Stimulated activated CD4-positive, alpha-beta T cell treated with anti-CD3 and anti-CD28 coated beads, TNF-alpha, amount 100 ng/mL, for 48 hours (primary cell): ENCODE measurements around the gene ZNF362.
A peak's percentile ranks its signal among the peaks of the same experiment; 100 is the strongest.
"Not testable (repeated sequence)": the region's sequence is repeated elsewhere in the genome, so short reads cannot be mapped to it uniquely, and the experiment has no call there.

ENCODE experiments used
- DNase-seq, 3 donors: peaks; one replicate each; pipeline ENCODE4 v3.0.0-alpha.2; 2020; ENCODE audit warnings: low read depth in 3 of 3

The ZNF362 gene

DNA sequence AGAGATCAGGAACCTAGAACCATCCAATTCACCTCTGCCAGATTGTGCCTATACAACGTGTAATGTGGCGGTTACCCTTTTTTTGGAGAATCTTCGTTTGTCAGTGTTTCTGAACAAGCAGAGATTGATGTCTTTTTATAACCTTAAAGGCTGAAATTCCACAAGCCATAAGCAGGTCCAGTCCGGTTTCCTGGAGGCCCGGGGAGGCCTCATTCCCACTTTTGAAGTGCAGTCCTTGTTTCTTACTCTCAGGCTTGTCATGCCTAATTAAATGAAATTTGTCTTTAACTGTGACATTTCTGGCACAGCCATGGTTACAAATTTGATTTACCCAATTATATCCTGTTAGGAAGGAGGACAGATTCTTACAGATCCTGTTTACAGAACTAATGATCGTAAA is 27.8 kb downstream of the ZNF362 start:
- DNase-seq = no peak

DNA sequence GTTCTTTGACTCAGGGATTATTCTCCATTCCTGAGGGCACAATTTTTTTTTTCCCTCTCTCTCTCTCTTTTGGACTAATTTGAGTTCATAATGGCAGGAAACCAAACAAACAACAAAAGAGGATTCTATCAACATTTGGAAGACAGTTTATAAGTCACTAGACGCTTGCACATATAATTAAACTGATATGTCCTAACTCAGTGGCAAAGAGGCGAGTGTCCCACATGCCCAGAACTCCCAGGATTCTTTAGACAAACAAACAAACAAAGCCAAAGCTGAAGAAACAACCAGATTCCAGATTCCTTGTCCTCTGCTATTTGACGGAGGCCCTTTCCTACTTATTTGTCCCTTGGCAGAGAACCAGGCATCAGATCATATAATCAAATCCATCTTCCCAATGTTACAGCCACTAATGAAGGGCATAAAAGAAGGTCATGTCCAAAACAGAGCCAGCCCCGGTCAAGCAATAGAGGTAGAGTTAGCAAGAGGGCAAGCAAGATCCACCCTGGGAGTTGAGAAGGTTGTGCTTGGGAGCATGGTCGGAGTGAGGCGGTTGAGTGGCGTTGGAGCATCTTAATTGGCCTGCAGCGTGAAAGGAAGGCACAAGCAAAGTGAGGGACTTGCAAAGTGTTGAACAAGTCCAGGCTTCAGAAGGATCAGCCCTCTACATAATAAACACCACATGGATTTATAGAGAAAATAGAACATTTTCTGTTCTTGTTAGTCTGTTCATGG is 30.3 kb downstream of the ZNF362 start:
- DNase-seq = no peak

DNA sequence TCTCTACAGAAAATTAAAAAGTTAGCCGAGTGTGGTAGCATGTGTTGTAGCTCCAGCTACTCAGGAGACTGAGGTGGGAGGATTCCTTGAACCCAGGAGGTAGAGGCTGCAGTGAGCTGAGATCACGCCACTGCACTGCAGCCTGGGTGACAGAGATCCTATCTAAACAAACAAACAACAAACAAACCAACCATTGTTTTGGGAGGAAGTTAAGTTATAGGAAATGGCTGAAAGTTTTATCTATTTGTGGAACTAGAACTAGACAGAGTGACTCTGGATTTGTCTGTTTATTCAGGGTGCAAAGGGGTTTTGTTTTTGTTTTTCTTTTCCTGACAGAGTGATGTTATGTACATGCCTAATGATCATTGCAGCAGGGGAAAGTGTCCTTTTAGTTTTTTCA is 31.0 kb downstream of the ZNF362 start:
- DNase-seq = no peak

DNA sequence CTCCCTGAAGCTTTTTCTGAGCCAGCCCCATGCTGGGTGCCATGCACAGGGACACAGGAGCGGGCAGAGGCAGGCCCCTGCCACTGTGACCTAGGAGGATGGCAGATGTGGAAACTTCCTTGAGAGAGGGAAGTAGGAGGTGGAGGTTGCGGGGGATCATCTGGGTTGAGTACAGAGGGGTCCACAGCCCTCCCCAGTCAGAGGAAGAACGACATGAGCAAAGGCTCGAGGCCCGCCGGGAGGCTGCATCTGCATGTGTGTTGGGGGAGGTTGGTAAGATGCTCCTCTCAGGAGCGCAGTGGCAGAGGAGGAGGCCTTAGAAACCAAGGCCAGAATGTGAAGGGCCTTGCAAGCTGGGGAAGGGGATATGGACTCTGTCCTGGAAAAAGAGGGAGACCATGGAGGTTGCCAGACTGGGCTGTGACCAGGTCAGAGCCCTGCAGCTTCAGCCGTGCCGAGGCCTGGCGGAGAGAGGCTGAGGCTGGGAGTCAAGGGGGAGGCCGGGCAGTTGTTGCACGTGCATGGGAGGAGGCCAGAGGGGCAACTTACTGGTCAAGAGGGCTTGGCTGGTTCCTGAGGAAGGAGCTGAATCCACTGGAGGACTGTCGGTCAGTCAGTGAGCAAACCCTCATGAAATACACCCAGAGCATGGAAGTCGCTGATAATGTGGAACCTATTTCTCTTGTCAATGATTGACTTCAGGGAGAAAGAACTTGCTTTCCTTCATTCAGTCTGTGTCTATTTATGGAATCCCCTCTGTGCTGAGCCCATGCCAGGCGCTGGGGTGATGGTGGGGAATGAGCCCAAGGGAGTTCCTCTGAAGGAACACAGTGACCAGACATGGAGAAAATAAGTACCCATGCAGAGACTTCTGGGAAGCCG is 32.9 kb downstream of the ZNF362 start:
- no peak for DNase-seq

DNA sequence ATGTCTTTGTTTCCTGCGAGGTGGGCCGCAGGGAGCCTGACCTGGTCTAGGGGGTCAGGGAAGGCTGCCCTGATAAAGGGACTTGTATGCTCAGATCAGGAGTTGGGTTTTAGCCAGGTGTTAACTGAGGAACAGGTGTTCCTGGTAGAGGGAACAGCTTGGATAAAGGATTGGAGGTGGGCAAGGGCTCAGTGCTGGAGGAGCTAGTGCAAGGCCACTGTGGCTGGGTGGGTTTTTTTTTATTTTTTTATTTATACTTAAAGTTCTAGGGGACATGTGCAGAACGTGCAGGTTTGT is 33.5 kb downstream of the ZNF362 start:
- DNase-seq = no peak

DNA sequence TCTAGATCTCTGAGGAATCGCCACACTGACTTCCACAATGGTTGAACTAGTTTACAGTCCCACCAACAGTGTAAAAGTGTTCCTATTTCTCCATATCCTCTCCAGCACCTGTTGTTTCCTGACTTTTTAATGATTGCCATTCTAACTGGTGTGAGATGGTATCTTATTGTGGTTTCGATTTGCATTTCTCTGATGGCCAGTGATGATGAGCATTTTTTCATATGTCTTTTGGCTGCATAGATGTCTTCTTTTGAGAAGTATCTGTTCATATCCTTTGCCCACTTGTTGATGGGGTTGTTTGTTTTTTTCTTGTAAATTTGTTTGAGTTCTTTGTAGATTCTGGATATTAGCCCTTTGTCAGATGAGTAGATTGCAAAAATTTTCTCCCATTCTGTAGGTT is 34.3 kb downstream of the ZNF362 start:
- DNase-seq = not testable (repeated sequence)

DNA sequence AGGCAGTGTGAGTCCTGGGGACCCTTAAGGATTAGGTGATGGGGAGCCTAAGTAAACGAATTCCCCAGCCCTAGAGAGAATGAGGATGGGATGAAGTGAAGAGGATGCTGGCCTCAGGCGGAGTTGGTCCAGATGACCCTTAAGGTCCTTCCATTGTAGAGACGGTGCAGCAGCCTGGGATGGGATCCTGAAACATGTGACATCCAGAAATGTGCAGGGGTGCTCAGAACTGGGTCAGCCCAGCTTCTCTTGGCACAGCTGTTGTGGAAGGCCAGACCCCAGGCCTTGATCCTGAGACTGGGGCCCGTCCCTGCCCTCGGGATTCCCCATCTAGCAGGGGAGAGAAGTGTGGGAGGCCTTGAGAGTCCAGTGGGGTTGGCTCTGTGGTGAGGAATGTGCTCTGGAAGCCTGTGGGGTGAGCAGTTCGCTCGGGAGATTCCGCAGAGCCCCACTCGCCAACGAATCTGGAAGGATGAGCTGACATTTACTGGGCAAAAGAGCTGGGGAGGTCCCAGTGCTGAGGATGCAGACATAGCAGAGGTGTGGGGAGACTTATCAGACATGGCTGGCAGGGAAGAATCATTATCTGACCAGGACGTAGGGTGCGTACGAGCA is 36.5 kb downstream of the ZNF362 start:
- no peak for DNase-seq

DNA sequence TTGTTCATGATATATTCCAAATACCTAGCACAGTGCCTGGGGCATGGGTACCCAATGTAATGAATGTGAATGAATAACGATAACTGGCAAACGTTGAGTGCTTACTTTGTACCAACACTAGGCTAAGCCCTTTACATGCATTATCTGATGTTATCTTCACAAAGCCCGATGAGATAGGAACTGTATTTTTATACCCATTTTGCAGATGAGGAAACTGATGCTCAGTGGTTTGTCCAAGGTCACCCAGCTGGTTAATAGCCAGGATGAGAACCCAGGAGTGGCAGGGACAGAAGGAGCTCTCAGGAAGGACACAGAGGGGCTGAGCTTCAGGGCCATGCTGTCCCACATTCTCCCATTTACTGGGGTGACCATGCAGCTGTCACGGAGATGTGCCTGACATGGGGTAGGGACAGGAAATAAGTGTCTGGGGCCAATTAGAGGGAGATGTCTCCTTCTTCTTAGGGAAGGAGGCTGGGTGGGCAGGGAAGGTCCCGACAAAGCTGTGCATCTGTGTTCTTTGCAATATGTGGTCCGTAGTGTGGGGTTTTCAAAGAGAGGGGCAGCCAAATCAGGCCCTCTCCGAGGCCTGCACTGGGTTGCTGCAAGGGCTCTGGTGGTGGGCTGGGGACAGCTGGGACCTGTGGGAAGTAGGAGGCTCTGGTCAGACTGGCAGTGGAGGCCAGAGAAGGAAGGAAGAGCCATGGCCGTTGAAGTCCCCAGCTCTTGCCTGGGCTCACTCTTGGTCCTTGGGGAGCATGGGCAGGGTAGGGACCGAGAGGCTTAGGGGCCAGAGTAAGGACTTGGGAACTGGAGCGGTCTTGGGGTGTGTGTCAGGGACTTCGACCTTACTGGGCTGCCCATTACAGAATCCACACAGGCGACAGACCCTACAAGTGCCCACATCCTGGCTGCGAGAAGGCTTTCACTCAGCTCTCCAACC is 38.0 kb downstream of the ZNF362 start:
- DNase-seq = no peak

DNA sequence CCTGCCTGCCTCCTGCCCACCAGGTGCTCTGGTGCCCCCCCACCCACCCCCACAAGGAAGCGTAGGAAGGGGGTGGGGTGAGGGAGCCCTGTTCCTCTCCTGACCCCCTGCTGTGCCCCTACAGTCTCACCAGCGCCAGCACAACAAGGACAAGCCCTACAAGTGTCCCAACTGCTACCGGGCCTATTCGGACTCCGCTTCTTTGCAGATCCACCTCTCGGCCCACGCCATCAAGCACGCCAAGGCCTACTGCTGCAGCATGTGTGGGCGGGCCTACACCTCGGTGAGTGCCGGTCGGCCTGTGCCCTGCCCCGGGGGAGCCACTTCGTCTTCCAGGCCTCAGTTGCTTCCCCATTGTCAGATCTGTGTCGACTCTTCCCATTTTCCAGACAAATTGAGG is 38.7 kb downstream of the ZNF362 start:
- DNase-seq = no peak

DNA sequence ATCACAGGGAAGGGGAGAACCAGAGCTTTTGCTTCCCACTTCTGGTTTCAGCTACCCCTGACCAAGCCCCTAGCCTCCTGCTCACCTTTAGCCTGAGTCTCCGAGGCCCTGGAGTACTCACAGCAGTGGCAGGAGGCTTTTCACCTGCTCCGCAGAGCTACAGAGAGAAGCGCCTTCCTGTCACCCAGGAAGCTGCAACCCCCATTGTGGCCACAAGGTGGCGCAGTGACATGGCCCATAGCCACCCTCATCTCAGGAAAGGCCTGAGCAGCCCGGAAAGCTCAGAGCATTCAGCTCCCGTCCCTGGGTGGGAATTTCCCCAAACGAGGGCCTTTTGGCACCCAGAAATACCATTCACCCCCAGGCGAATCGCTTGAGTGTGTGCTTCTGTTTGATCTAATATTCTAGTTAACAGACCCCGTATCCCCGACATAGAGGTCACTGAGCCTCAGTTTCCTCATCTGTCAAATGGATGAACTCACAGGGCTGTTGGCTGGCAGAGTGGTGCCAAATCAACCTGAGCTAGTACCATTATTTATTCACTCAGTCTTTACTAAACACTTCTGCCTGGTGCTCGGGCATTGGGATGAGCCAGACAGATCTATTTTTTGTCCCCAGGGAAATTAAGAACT is 39.3 kb downstream of the ZNF362 start:
- peak; percentile 74 to 86 (median 82) for DNase-seq

DNA sequence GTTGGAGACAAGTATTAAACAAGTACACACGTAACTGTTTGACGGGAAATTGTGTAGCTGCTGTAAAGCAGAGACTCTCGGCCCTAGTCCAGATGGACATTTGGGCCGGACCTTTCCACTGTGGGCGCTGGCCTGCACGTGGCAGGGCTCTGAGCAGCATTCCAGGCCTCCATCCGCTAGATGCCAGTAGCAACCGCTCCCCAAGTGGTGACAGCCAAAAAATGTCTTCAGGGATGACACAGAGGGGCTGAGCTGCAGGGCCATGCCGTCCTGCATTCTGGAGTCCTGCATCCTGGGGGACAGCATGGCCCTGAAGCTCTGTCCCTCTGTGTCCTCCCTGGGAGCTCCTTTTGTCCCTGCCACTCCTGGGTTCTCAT is 39.8 kb downstream of the ZNF362 start:
- DNase-seq = no peak

DNA sequence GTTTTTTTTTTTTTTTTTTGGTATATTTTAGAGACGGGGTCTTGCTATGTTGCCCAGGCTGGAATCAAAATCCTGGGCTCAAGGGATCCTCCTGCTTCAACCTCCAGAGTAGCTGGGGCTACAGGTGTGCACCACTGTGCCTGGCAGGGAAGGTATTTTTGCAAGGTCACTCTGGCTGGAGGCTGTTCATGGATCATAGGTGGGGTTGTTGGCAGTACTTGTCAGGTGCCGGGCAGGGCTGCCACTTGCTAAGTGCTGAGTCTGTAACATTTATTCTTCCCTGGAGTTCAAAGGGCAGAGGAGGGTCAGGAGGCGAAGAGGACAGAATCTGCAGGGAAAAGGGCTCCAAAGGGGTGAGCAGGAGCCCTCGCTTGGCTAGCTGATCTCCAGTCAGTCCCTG is 40.5 kb downstream of the ZNF362 start:
- no peak for DNase-seq

DNA sequence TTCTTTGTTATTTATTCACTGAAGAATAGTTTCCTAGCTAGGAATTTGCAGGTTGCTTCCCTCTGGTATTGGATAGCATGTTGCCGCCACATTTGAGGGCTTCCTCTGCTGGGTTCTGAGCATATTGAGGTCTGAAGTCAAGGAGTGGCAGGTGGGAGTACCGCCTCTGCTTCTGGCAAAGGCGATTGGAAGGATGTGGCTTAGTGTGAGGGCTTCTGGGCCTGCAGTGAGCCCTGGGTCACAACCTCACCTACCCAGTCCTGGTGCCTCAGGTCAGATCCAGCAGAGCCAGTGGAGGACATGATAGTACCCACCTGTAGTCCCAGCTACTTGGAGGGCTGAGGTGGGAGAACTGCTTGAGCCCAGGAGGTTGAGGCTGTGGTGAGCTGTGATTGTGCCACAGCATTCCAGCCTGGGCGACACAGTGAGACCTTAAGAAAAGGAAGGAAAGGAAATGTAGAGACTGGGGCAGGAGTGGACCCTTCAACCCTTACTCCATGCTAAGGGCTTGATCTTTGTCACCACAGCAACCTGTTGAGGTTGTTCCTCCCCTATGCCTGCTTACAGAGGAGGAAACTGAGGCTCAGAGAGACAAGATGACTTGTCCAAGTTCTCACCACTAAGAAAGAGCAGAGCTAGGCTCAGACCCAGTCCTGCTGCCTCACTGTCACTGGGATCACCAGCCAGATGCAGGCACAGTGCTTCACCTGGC is 41.8 kb downstream of the ZNF362 start:
- no peak for DNase-seq

DNA sequence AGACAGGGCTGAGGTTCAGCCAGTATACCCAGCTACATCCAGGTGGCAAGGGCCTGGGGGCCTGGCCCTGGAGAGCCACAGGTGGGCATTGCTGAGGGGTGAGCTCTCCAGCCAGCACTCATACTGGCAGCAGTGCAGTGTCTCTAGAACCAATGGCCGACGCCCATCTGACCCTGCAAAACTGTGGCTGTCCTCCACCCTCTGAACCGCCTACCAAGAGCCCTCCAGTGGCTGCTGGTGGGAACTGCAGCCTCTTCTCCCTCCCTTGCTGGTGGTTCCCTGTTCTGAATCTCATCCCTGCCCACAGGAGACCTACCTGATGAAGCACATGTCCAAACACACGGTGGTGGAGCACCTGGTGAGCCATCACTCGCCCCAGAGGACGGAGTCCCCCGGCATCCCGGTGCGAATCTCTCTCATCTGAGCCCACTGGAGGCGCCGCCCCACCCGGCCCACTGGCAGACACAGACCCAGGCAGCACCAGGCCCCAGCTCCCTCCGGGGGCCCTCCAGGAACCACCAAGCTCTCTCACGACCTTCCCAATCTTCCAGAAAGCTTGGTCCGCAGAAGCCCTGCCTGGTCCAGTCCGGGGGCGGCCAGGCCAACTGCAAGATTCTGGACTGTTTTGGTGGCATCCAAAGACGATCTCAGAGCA is 42.5 kb downstream of the ZNF362 start:
- peak; percentile 29 to 58 (median 38) for DNase-seq

DNA sequence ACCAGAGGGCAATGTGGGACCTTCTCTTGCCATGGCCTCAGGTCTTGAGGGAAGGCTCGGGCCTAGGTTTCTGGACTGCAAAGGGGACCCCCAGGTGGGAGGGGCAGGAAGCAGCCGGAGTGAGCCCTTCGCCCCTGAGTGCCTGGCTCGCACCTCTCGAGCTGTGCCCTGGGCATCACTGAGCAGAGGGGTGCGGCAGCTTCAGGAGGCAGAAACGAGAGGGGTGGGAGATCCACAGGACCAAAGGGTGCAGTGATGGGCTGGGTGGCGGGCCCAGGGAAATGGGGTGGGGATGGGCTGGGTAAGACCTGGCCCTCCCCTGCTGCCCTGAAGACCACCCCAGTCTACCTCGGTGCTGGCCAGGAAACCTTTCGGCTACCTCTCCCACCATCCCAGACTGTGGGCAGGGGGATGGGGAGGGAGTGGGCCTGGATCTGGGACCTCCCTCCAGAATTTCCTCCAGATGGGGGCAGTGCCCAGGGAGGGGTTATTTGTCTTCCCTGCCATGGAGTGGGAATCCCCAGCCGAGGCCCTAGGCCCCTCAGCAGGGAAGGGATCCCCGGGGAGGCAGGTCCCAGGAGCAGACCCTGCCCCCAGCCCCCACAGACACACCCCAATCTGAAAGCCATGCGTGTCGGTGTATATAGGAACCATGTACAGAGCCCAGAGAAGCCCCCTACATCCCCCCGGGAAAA is 43.3 kb downstream of the ZNF362 start:
- DNase-seq = no peak

DNA sequence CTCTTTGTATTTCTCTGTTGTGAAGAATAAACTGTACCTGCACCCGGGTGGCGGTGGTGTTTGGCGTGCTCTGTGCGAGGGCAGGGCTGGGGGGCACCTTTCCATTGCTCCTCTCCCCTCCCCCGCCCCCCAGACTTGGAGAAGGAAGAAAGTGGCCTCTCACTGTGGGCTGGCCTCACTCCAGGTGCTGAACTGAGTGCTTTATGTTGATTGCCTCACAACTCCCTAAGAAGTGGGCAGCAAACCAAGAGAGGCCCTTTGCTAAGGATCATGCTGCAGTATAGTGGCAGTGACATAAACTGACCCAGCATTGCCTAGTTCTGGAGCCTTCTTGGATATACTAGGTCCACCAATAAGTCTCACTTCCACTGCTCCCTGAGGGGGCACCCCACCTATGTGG is 44.4 kb downstream of the ZNF362 start:
- DNase-seq = no peak

DNA sequence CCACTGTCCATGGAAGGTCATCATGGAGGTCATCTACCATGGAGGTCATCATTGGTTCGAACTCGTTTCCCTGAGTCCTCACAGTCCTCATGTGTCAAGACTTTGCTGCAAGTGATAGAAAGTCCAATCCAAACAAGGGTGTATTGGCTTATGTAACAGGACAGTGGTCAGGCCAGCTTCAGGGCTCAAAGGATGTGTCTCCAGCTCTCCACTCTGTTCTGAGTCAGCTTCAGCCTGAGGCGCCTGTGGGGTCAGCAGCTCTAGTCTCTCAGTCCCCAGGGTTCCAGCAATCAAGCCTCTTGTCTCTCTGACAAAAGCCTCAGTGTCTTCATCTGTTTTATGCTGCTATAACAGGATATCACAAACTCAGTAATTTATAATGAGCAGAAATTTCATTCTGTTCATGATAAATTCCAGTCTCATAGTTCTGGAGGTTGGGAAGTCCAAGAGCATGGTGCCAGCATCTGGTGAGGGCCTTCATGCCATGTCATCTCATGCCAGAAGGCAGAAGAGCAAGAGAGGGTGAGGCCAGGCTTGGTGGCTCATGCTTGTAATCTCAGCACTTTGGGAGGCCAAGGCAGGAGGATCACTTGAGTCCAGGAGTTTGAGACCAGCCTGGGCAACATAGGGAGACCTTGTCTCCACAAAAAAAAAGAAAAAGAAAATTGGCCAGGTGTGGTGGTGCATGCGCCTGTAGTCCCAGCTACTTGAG is 45.1 kb downstream of the ZNF362 start:
- DNase-seq = no peak

DNA sequence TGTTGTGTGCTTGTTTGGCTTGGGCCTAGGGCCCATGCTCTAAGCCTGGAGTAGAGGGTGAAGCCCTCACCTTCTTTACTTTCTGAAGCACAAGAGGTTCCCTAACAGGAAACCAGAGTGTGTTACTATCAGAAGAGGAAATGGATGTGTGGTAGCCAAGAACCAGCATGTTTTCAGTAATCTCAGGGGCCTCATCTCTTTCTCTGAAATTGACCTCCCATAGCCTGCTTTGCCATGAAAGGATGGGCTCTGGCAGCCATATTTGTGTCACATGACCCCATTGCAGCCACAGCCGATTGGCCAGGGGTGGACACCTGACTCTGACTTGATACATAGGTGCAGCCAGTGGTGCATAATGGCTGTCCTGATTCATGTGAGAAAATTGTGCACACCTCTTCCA is 46.0 kb downstream of the ZNF362 start:
- DNase-seq = no peak

DNA sequence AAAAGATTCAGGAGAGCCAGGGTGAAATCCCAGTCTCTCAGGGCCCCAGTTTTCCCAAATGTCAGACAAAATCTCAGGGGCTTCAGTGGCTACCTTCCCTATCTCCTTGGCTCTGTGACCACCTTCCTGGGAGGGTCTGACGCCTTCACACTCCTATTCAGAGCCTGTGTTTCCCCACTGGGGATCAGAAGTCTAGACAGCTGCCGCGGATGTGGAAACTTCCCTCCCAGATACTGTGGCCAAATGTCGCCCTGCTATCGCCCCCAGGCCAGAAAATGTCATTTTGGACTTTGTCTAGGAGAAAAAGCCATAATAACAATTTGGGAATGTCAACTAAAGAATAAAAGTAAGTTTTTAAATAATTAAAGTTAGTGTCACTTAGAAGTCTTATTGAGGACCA is 48.7 kb downstream of the ZNF362 start:
- no peak for DNase-seq
